Sigmoid colon (tissue), 7 donors: ENCODE data around the gene CDKN1A. TPM values are rescaled to one million over a fixed set of nuclear protein-coding genes. Genes with fewer than 3 reads are reported as not detected.

Experiments
- DNase-seq: peaks from one replicate; pipeline ENCODE4 v3.0.0-alpha.2; 2019
- H3K27ac ChIP-seq, 4 donors: fragments of 200-600 bp; sonication (generic); one replicate each; pipeline ENCODE4 v1.5.1; 2016 to 2019; ENCODE audit warnings: mild to moderate bottlenecking in 1 of 4
- H3K27me3 ChIP-seq, 3 donors: fragments of 200-600 bp; sonication (generic); one replicate each; pipeline ENCODE4 v1.5.1; 2019; ENCODE audit warnings: mild to moderate bottlenecking in 1 of 3
- H3K36me3 ChIP-seq, 4 donors: fragments of 200-600 bp; sonication (generic); one replicate each; pipeline ENCODE4 v1.5.1; 2016 to 2019
- H3K4me1 ChIP-seq, 4 donors: fragments of 200-600 bp; sonication (generic); one replicate each; pipeline ENCODE4 v1.5.1; 2017 to 2019
- H3K4me3 ChIP-seq, 4 donors: fragments of 200-600 bp; sonication (generic); one replicate each; pipeline ENCODE4 v1.5.1; 2017 to 2019; ENCODE audit warnings: mild to moderate bottlenecking in 2 of 4, moderate library complexity in 1 of 4
- H3K9me3 ChIP-seq, 4 donors: fragments of 200-600 bp in 3 of 4; sonication (generic) in 3 of 4; one replicate each; pipeline versions ENCODE4 v1.5.1 to v1.6.1; 2013 to 2019
- EP300 ChIP-seq, 4 donors: sonication (generic); formaldehyde crosslinking; IDR thresholded peaks; one replicate each; pipeline ENCODE4 v1.6.1; 2017; ENCODE audit warnings: antibody characterized with exemption in 4 of 4
- POLR2A ChIP-seq, 2 donors: fragments of 450-650 bp; IDR thresholded peaks; one replicate each; pipeline ENCODE4 v1.6.1; 2016; ENCODE audit warnings: antibody characterized with exemption in 2 of 2, mild to moderate bottlenecking in 2 of 2, moderate library complexity in 2 of 2
- POLR2AphosphoS5 ChIP-seq, 4 donors: sonication (generic); formaldehyde crosslinking; IDR thresholded peaks; one replicate each; pipeline ENCODE4 v1.6.1; 2017; ENCODE audit warnings: antibody characterized with exemption in 4 of 4
- WGBS, 2 donors: extraction: QIAGEN DNeasy Blood & Tissue Kit; methylation state at CpG; one replicate each; pipeline ENCODE4 v1.1.7; 2013; 5-methylcytosine and 5-hydroxymethylcytosine counted together
- intact Hi-C: fragments of 100-400 bp; cut with DNase I; formaldehyde crosslinking; loops from one replicate; pipeline ENCODE4 v1.15.1; 2023
- polyA plus RNA-seq, 3 donors: library from polyadenylated mRNA; stranded (reverse); fragments of 200-250 nt; gene quantifications; one replicate each; pipeline ENCODE4 v1.2.3, GENCODE V29; 2013
- total RNA-seq, 4 donors: library from RNA; depleted of rRNA; stranded (reverse); fragments of >200 nt; gene quantifications; one replicate each; pipeline ENCODE4 v1.1.0, GENCODE V29; 2016
- TF ChIP-seq, protein P1 (sequence below), 4 experiments: fragments of 450-650 bp in 3 of 4; fragments of 200-600 bp in 1 of 4; IDR thresholded peaks; one replicate each; pipeline ENCODE4 v1.5.1; 2016 to 2019; ENCODE audit warnings: antibody characterized with exemption in 4 of 4, mild to moderate bottlenecking in 3 of 4, moderate library complexity in 2 of 4
- donor health status: healthy with polysubstance abuse.
- donor health status: Bipolar disorder and iron deficiency.
- donor health status: healthy.

Gene CDKN1A
- total and polyA plus RNA-seq, 7 donors = 35.7 to 429 (median 255) TPM

GRCh38 chr6:36700071-36700812, 21.7 kb downstream of the CDKN1A start:
- no peaks in the 10 kb centered on the region for H3K4me1 ChIP-seq
- H3K27ac ChIP-seq = no peak overlapping the region
- DNase-seq = no peak
- H3K27me3 ChIP-seq = no peaks in the 10 kb centered on the region
- intact Hi-C loops = no loop called here
- WGBS, 2 donors = 92 to 93% methylated on average over 7 of the region's 7 CpGs
- TF ChIP-seq EP300 (IDR thresholded peaks at IDR 0.05) (no peak), POLR2A (IDR thresholded peaks at IDR 0.05) (no peak), POLR2AphosphoS5 (IDR thresholded peaks at IDR 0.05) (no peak)
- TF ChIP-seq, protein P1, sequence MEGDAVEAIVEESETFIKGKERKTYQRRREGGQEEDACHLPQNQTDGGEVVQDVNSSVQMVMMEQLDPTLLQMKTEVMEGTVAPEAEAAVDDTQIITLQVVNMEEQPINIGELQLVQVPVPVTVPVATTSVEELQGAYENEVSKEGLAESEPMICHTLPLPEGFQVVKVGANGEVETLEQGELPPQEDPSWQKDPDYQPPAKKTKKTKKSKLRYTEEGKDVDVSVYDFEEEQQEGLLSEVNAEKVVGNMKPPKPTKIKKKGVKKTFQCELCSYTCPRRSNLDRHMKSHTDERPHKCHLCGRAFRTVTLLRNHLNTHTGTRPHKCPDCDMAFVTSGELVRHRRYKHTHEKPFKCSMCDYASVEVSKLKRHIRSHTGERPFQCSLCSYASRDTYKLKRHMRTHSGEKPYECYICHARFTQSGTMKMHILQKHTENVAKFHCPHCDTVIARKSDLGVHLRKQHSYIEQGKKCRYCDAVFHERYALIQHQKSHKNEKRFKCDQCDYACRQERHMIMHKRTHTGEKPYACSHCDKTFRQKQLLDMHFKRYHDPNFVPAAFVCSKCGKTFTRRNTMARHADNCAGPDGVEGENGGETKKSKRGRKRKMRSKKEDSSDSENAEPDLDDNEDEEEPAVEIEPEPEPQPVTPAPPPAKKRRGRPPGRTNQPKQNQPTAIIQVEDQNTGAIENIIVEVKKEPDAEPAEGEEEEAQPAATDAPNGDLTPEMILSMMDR (IDR thresholded peaks at IDR 0.05) = no peak
- no peaks in the 10 kb centered on the region for H3K9me3 ChIP-seq
- no peak overlapping the region for H3K4me3 ChIP-seq
- no peaks in the 10 kb centered on the region for H3K36me3 ChIP-seq

- no peaks in the 10 kb centered on the region for H3K36me3 ChIP-seq
- H3K4me1 ChIP-seq = no peaks in the 10 kb centered on the region
- H3K27me3 ChIP-seq = no peaks in the 10 kb centered on the region
- no peak overlapping the region for H3K4me3 ChIP-seq
- H3K27ac ChIP-seq = no peak overlapping the region
- no peaks in the 10 kb centered on the region for H3K9me3 ChIP-seq
- TF ChIP-seq POLR2A (IDR thresholded peaks at IDR 0.05) = no peak
- TF ChIP-seq, protein P1 (IDR thresholded peaks at IDR 0.05) = no peak
- 76 to 80% methylated on average over 3 of the region's 3 CpGs for WGBS, 2 donors
- no peak for DNase-seq
- intact Hi-C loops = no loop called here
Measured at GRCh38 chr6:36700831-36701230, 22.3 kb downstream of the CDKN1A start.

DNA sequence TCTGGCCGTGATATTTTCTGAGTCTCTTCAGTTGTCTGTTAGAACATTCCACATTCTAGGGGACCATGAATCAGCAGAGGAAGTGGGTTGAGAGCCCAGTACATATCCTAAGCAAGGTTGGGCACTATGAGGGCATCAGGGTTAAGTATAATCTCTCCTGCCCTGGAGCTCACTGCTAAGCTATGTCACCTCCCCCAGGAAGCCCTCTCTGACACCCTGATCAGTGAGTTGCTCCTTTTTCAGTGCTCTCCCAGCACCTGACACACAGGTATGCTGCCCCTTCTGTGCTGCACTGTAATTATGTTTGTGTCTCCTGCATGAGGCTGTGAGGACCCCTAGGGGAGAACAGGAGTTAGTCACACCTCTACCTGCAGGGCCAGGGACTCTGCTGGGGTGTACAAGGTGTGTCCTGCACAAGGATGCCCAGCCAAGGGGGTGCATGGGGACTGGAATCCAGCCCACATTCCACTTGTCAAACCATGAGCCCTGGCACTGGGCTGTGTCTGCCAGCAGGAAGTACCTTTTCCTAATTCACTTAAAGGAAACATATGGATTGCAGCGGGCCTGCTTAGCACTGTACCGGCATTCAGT, 23.0 kb downstream of the CDKN1A start:
- TF ChIP-seq EP300 (IDR thresholded peaks at IDR 0.05) (no peak), POLR2A (IDR thresholded peaks at IDR 0.05) (no peak), POLR2AphosphoS5 (IDR thresholded peaks at IDR 0.05) (no peak)
- TF ChIP-seq, protein P1 (IDR thresholded peaks at IDR 0.05) = no peak
- intact Hi-C loops = no loop called here
- Histone ChIP-seq H3K9me3 (no peaks in the 10 kb centered on the region), H3K4me1 (no peaks in the 10 kb centered on the region), H3K27me3 (no peaks in the 10 kb centered on the region), H3K36me3 (no peaks in the 10 kb centered on the region), H3K4me3 (no peak overlapping the region), H3K27ac (no peak overlapping the region)
- DNase-seq = peak; percentile 49
- 77 to 93% methylated on average over 3 of the region's 3 CpGs for WGBS, 2 donors

GRCh38 chr6:36702656-36703055, 24.1 kb downstream of the CDKN1A start:
- H3K36me3 ChIP-seq = no peaks in the 10 kb centered on the region
- no peaks in the 10 kb centered on the region for H3K9me3 ChIP-seq
- H3K27ac ChIP-seq = no peak overlapping the region
- no peaks in the 10 kb centered on the region for H3K4me1 ChIP-seq
- DNase-seq = peak; percentile 22
- WGBS, 2 donors = 93 to 95% methylated on average over 3 of the region's 3 CpGs
- no peaks in the 10 kb centered on the region for H3K27me3 ChIP-seq
- no peak for TF ChIP-seq POLR2AphosphoS5 (IDR thresholded peaks at IDR 0.05)
- no peak overlapping the region for H3K4me3 ChIP-seq
- intact Hi-C loops = no loop called here

DNA sequence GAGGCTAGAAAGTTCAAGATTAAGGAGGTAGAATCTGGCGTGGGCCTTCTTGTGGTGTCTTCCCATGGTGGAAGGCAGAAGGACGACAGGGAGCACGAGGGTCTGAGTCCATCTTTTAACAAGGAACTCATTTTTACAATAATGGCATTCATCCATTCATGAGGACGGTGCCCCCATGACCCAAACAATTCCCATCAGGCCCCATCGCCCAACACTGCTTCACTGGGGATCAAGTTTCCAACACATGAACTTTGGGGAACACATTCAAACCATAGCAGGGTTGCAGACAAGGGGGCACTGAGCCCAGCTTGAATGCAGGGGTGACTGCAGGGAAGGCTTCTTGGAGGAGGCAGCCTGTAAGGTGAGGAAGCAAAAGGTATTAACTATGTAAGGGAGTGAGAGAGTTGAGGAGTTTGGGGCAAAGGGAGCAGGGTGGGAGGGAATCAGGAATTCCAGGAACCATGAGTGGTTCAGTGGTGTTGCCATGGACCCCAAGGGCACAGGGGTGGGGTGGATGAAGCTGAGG, 24.6 kb downstream of the CDKN1A start:
- 90 to 93% methylated on average over 5 of the region's 5 CpGs for WGBS, 2 donors
- Histone ChIP-seq H3K27me3 (no peaks in the 10 kb centered on the region), H3K9me3 (no peaks in the 10 kb centered on the region), H3K4me1 (no peaks in the 10 kb centered on the region), H3K4me3 (no peak overlapping the region), H3K27ac (no peak overlapping the region), H3K36me3 (no peaks in the 10 kb centered on the region)
- intact Hi-C loops = no loop called here
- TF ChIP-seq POLR2A (IDR thresholded peaks at IDR 0.05) (no peak), EP300 (IDR thresholded peaks at IDR 0.05) (no peak), POLR2AphosphoS5 (IDR thresholded peaks at IDR 0.05) (no peak)
- TF ChIP-seq, protein P1 (IDR thresholded peaks at IDR 0.05) = no peak
- peak; percentile 19 for DNase-seq
